ENCODE measurements around the gene KLF15. TPM values are rescaled to one million over a fixed set of nuclear protein-coding genes. Genes with fewer than 3 reads are reported as not detected.

The KLF15 gene
- total and polyA plus RNA-seq, 9 of the 15 experiments (the other 6 are each of a cell fraction or from before 2014, with no cell fraction given): 0.08 to 4.8 (median 1.2) TPM

DNA sequence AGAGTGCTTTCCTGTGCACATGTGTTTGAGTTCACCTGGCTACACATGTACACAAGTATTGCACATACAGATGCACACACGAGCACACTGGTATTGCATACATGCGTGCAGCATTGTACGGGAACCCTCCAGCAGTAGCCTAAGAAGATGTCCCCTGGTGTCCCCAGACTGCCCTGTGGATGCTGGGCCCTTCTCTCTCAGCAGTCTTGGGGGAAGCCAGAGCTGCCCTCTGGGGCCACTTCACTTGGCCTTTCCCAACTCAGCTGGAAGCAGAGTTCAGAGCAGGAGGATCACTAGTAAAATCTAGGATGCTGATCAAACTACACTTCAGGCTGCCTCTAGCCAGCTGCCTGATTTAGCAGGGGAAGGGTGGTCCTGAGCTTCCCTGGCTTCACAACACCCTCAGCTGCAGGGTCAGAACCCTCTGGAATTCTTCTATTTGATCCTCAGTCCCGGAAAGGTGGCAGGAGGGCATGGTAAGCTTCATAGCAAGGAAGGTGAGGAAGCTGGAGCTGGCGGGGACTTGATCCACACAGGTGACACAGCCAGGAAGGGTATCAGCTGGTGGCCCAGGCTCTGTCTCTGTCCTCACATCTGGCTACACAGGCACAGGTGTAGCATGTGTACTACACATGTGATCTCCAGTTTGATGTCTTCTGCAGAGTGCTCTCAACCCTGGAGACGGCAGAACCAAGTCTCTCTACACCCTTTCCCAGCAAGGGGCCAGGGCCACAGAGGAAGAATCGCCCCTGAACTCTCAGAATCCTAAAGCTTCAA, 36.5 kb downstream of the KLF15 start:
- no peaks in the 10 kb centered on the region for H4K20me1 ChIP-seq (replicated peaks; ENCODE audit: control insufficient read depth, insufficient read depth, low read length)
- ATAC-seq (no peak), FAIRE-seq (no peak), DNase-seq (ENCODE audit: extremely low read depth in 1 of 4, low spot score in 3 of 4) (no peak)
- intact Hi-C loops (cut with micrococcal nuclease): no loop called here
- H3K9ac ChIP-seq (ENCODE audit: insufficient read depth in 1 of 2, low read depth in 2 of 2, low read length in 2 of 2): no peak overlapping the region
- ChIA-PET CTCF (ENCODE audit: low intra/inter-chr PET ratio) (no interaction called here), POLR2A (interaction anchor here (0.6 kb wide), 1 partner anchor 905 kb away, joined by 4 read pairs; no protein-coding TSS in a partner anchor)
- H3K36me3 ChIP-seq (ENCODE audit: control insufficient read depth, insufficient read depth, low read length): no peaks in the 10 kb centered on the region
- no peaks in the 10 kb centered on the region for H3K9me1 ChIP-seq (ENCODE audit: control insufficient read depth, insufficient read depth, low read length)
- H3K4me3 ChIP-seq: no peak overlapping the region
- no peaks in the 10 kb centered on the region for H3K4me1 ChIP-seq (replicated peaks in 1 of 2; ENCODE audit: control insufficient read depth in 2 of 2, insufficient read depth in 2 of 2, low read length in 2 of 2)
- no peak overlapping the region for H2AFZ ChIP-seq (ENCODE audit: low read depth, low read length)
- no peaks in the 10 kb centered on the region for H3K9me3 ChIP-seq (replicated peaks; ENCODE audit: control insufficient read depth, insufficient read depth, low read depth, low read length)
- in situ Hi-C loops (cut with MboI): no loop called here
- no peak overlapping the region for H3K27ac ChIP-seq (ENCODE audit: extremely low read depth, low read depth, low read length)
- BruUV-seq (replicated peaks): no TSS peak
- 0% methylated on average over 5 of the region's 7 CpGs for WGBS (ENCODE audit: insufficient coverage, low coverage, missing lambda C conversion rate)
- H3K4me2 ChIP-seq (ENCODE audit: insufficient read depth, low read length): no peak overlapping the region
- H3K27me3 ChIP-seq (ENCODE audit: control insufficient read depth in 2 of 2, insufficient read depth in 2 of 2, low read length in 2 of 2): peaks cover 0 to 29% of the 10 kb centered on the region in 2 experiments; a peak in 4 of 5 replicates
- no peaks in the 10 kb centered on the region for H3K79me2 ChIP-seq (ENCODE audit: control insufficient read depth, insufficient read depth, low read length)
- TF ChIP-seq, protein P1, sequence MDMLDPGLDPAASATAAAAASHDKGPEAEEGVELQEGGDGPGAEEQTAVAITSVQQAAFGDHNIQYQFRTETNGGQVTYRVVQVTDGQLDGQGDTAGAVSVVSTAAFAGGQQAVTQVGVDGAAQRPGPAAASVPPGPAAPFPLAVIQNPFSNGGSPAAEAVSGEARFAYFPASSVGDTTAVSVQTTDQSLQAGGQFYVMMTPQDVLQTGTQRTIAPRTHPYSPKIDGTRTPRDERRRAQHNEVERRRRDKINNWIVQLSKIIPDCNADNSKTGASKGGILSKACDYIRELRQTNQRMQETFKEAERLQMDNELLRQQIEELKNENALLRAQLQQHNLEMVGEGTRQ (CRISPR knock-in tag; IDR thresholded peaks at IDR 0.05): no peak

DNA sequence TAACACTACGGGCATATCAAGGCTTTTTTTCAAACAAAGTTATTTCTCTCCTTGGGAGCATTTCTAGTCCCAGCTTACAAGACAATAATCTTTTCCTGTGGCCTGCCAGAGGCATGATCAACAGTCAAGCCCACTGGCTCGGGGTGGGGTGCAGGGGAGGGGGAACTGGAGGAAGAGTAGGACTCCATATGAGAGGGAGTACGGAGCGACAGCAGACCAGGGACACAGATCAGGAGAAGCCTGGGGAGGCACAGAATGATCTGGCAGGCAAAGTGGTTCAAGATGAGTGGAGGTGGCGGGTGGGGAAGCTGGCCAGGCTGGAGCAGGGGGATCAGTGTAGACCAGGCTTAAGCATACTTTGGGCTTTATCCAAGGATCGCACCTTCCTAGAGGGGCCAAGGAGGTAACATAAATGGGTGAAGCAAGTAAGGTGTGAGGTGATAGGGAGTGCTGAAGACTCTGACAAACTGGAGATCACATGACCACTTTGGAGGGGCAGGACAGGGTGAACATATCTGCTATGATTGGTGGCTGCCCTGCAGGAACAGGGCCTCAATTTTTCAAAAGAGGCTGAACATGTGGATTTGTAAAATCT, 37.4 kb downstream of the KLF15 start:
- CTCF ChIA-PET (ENCODE audit: low intra/inter-chr PET ratio): no interaction called here
- WGBS (ENCODE audit: insufficient coverage, low coverage, missing lambda C conversion rate): 0% methylated on average over 3 of the region's 6 CpGs
- TF ChIP-seq, protein P2, sequence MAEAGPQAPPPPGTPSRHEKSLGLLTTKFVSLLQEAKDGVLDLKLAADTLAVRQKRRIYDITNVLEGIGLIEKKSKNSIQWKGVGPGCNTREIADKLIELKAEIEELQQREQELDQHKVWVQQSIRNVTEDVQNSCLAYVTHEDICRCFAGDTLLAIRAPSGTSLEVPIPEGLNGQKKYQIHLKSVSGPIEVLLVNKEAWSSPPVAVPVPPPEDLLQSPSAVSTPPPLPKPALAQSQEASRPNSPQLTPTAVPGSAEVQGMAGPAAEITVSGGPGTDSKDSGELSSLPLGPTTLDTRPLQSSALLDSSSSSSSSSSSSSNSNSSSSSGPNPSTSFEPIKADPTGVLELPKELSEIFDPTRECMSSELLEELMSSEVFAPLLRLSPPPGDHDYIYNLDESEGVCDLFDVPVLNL (CRISPR knock-in tag; IDR thresholded peaks at IDR 0.05; ENCODE audit: low read depth): no peak
- TF ChIP-seq, protein P3, sequence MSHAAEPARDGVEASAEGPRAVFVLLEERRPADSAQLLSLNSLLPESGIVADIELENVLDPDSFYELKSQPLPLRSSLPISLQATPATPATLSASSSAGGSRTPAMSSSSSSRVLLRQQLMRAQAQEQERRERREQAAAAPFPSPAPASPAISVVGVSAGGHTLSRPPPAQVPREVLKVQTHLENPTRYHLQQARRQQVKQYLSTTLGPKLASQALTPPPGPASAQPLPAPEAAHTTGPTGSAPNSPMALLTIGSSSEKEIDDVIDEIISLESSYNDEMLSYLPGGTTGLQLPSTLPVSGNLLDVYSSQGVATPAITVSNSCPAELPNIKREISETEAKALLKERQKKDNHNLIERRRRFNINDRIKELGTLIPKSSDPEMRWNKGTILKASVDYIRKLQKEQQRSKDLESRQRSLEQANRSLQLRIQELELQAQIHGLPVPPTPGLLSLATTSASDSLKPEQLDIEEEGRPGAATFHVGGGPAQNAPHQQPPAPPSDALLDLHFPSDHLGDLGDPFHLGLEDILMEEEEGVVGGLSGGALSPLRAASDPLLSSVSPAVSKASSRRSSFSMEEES (CRISPR knock-in tag; IDR thresholded peaks at IDR 0.05): peak; percentile 60; the same call in 1 of the 2 replicates
- Histone ChIP-seq H3K9me1 (ENCODE audit: control insufficient read depth, insufficient read depth, low read length) (no peaks in the 10 kb centered on the region), H3K9ac (ENCODE audit: insufficient read depth in 1 of 2, low read depth in 2 of 2, low read length in 2 of 2) (no peak overlapping the region), H3K79me2 (ENCODE audit: control insufficient read depth, insufficient read depth, low read length) (no peaks in the 10 kb centered on the region), H3K36me3 (ENCODE audit: control insufficient read depth, insufficient read depth, low read length) (no peaks in the 10 kb centered on the region), H4K20me1 (replicated peaks; ENCODE audit: control insufficient read depth, insufficient read depth, low read length) (no peaks in the 10 kb centered on the region), H3K9me3 (replicated peaks; ENCODE audit: control insufficient read depth, insufficient read depth, low read depth, low read length) (no peaks in the 10 kb centered on the region), H3K4me2 (ENCODE audit: insufficient read depth, low read length) (no peak overlapping the region), H3K27me3 (ENCODE audit: control insufficient read depth in 2 of 2, insufficient read depth in 2 of 2, low read length in 2 of 2) (peaks cover 0 to 34% of the 10 kb centered on the region in 2 experiments; a peak in 4 of 5 replicates), H3K4me1 (replicated peaks in 1 of 2; ENCODE audit: control insufficient read depth in 2 of 2, insufficient read depth in 2 of 2, low read length in 2 of 2) (no peaks in the 10 kb centered on the region), H3K27ac (ENCODE audit: extremely low read depth, low read depth, low read length) (no peak overlapping the region), H3K4me3 (no peak overlapping the region), H2AFZ (ENCODE audit: low read depth, low read length) (no peak overlapping the region)
- intact Hi-C loops (cut with micrococcal nuclease): no loop called here
- in situ Hi-C loops (cut with MboI): no loop called here
- DNase-seq (ENCODE audit: extremely low read depth in 1 of 4, low spot score in 3 of 4) (no peak), ATAC-seq (no peak), FAIRE-seq (no peak)
- BruUV-seq (replicated peaks): no TSS peak
- POLR2A ChIA-PET: no interaction called here
